Ovary (tissue), 9 donors: ENCODE results near the gene RABL6. TPM values are rescaled to one million over a fixed set of nuclear protein-coding genes. Genes with fewer than 3 reads are reported as not detected.
"Not testable (repeated sequence)": the region's sequence is repeated elsewhere in the genome, so short reads cannot be mapped to it uniquely, and the experiment has no call there.

Source experiments
- DNase-seq, 5 donors: peaks; one replicate each; pipeline ENCODE4 v3.0.0-alpha.2; 2019 to 2020
- H3K27ac ChIP-seq, 2 donors: fragments of 200-600 bp; one replicate each; pipeline versions ENCODE4 v1.5.1 to v1.8.0; 2019 to 2022
- H3K27me3 ChIP-seq: fragments of 200-600 bp; one replicate; pipeline ENCODE4 v1.8.0; 2022
- H3K36me3 ChIP-seq: fragments of 200-600 bp; sonication (generic); one replicate; pipeline ENCODE4 v1.5.1; 2019
- H3K4me1 ChIP-seq: one replicate; pipeline ENCODE4 v1.8.1; 2013; ENCODE audit warnings: mild to moderate bottlenecking, moderate library complexity; ENCODE audit not compliant: insufficient read depth
- H3K4me3 ChIP-seq: fragments of 200-600 bp; sonication (generic); one replicate; pipeline ENCODE4 v1.5.1; 2017
- H3K9me3 ChIP-seq, 2 donors: fragments of 200-600 bp in 1 of 2; sonication (generic) in 1 of 2; one replicate each; pipeline versions ENCODE4 v1.5.1 to v1.8.1; 2013 to 2019; ENCODE audit warnings: mild to moderate bottlenecking in 1 of 2, moderate library complexity in 1 of 2
- EP300 ChIP-seq: sonication (generic); formaldehyde crosslinking; IDR thresholded peaks from one replicate; pipeline ENCODE4 v1.6.1; 2017; ENCODE audit warnings: antibody characterized with exemption
- POLR2A ChIP-seq: fragments of 450-650 bp; IDR thresholded peaks from one replicate; pipeline ENCODE4 v1.6.1; 2017; ENCODE audit warnings: antibody characterized with exemption, mild to moderate bottlenecking, moderate library complexity
- WGBS, 3 donors: extraction: QIAGEN DNeasy Blood & Tissue Kit in 1 of 3; methylation state at CpG; one replicate each; pipeline versions ENCODE4 v1.1.5 to v1.1.7; 2013 to 2017; 5-methylcytosine and 5-hydroxymethylcytosine counted together
- intact Hi-C, 4 donors: fragments of 100-400 bp; cut with DNase I; formaldehyde crosslinking; loops; one replicate each; pipeline versions ENCODE4 v1.11.0 to v1.15.1; 2022 to 2023
- polyA plus RNA-seq, 2 donors: library from polyadenylated mRNA; stranded (reverse); fragments of 200-250 nt in 1 of 2; fragments of 350-450 nt in 1 of 2; fragmentation: Illumina TruSeq in 1 of 2; extraction: RNeasy Lipid Tissue Mini Kit (QIAGEN cat#74804) in 1 of 2; gene quantifications; one replicate each; pipeline ENCODE4 v1.2.3, GENCODE V29; 2013 to 2014
- total RNA-seq, 7 donors: library from RNA; depleted of rRNA in 2 of 7; stranded (reverse); fragments of >200 nt in 2 of 7; fragmentation: NEBNext Ultra II Directional in 3 of 7; extraction: Animal tissue kit (Norgen Biotek cat#: 25700) in 3 of 7; gene quantifications; one replicate each; pipeline versions ENCODE4 v1.1.0 to v1.2.4, GENCODE V29; 2016 to 2023
- TF ChIP-seq, protein P1 (sequence below), 3 donors: fragments of 450-650 bp in 2 of 3; fragments of 200-600 bp in 1 of 3; IDR thresholded peaks; one replicate each; pipeline versions ENCODE4 v1.5.1 to v1.8.0; 2016 to 2022; ENCODE audit warnings: antibody characterized with exemption in 3 of 3, mild to moderate bottlenecking in 1 of 3
- donor health status: DM: no; HTN: no; CAD: no; lungs with moderate emphysema.
- donor health status: DM: no; HTN: no; CAD: no.
- donor health status: Bipolar disorder and iron deficiency.
- donor health status: DM: yes; HTN: yes; CAD: no.
- donor health status: DM: no; HTN: no; CAD: no.
- donor health status: DM: yes; HTN: yes; CAD: no.

Gene RABL6
- total and polyA plus RNA-seq, 9 donors = 22.6 to 65.4 (median 49.4) TPM

DNA sequence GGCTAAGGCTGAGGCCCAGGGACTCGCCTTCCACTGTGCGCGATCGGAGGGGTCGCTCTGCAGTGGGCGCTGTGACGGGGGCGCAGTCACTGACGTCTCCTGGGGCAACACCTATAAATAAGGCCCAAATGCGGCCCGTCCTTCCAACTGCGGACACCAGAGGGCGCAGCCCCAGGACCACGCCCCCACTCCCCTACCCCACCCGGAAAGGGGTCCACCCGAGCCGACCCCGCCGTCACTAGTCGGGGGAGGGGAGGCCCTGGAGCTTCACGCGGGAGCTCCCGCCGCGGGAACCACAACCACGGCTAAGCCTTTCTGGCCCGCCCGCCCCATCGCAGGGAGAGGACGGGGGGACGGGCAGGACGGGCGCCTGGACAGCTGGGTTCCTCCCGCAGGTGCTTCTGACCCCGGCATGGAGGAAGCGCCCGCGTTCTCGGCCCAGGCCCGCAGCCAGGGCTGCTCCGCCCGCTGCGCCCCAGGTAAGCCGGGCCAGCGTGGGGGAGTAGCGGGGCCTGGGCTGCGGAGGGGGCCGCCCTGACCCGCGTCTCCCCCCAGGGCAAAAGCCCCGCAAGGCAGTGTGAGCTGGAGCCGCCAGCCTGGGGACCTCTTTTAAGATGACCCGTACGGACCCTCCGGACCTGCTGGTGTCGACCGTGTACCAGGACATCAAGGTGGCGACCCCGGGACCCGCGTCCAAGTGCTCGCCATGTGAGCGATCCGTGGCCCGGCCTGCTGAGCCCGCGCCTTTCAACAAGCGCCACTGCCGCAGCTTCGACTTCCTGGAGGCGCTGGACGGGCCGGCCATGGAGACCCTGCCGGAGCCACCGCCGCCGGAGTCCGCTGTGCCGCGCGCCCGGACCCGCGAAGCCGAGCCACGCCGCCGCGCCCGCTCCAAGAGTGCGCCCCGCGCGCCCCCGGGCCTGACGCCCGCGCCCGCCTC lies 36.3 kb downstream of the RABL6 start:
- not testable (repeated sequence) for H3K36me3 ChIP-seq, H3K27ac ChIP-seq, H3K9me3 ChIP-seq, H3K4me3 ChIP-seq
- DNase-seq = peak in 3 of 5 donors; percentile 56 to 75 (median 70)
- intact Hi-C loops = loop anchor here in 1 of 4 donors (10.0 kb wide), 2 partner anchors 49 to 101 kb away; partner anchors contain the start of genes C8G, CCDC183, FBXW5 and TMEM141
- H3K27me3 ChIP-seq = peaks cover 14% of the 10 kb centered on the region
- 2 to 6% (median 5%) methylated on average over 52 to 99 of the region's 99 CpGs for WGBS, 3 donors
- H3K4me1 ChIP-seq = peaks cover 15% of the 10 kb centered on the region
- TF ChIP-seq, protein P1, sequence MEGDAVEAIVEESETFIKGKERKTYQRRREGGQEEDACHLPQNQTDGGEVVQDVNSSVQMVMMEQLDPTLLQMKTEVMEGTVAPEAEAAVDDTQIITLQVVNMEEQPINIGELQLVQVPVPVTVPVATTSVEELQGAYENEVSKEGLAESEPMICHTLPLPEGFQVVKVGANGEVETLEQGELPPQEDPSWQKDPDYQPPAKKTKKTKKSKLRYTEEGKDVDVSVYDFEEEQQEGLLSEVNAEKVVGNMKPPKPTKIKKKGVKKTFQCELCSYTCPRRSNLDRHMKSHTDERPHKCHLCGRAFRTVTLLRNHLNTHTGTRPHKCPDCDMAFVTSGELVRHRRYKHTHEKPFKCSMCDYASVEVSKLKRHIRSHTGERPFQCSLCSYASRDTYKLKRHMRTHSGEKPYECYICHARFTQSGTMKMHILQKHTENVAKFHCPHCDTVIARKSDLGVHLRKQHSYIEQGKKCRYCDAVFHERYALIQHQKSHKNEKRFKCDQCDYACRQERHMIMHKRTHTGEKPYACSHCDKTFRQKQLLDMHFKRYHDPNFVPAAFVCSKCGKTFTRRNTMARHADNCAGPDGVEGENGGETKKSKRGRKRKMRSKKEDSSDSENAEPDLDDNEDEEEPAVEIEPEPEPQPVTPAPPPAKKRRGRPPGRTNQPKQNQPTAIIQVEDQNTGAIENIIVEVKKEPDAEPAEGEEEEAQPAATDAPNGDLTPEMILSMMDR (IDR thresholded peaks at IDR 0.05) = peak; percentile 47 to 54 (median 53)

- no peak overlapping the region for H3K27ac ChIP-seq
- intact Hi-C loops = loop anchor here in 1 of 4 donors (5.0 to 10.0 kb wide), 3 partner anchors 50 to 187 kb away; partner anchors contain the start of genes C8G, CCDC183, FBXW5 and FUT7
- H3K9me3 ChIP-seq = no peaks in the 10 kb centered on the region
- DNase-seq = no peak
- WGBS, 3 donors = 15 to 55% (median 22%) methylated on average over 45 to 88 of the region's 88 CpGs
- TF ChIP-seq POLR2A = no peak
- TF ChIP-seq, protein P1 (IDR thresholded peaks at IDR 0.05) = no peak
- no peak for TF ChIP-seq EP300
- H3K4me1 ChIP-seq = peaks cover 17% of the 10 kb centered on the region
- no peak overlapping the region for H3K4me3 ChIP-seq
- H3K36me3 ChIP-seq = no peaks in the 10 kb centered on the region
- H3K27me3 ChIP-seq = peaks cover 14% of the 10 kb centered on the region
Observed at GRCh38 chr9:136844761-136845464, 37.2 kb downstream of the RABL6 start.

GRCh38 chr9:136845465-136846260 lies 37.9 kb downstream of the RABL6 start:
- Histone ChIP-seq H3K36me3 (no peaks in the 10 kb centered on the region), H3K27me3 (peaks cover 14% of the 10 kb centered on the region), H3K4me3 (no peak overlapping the region), H3K9me3 (no peaks in the 10 kb centered on the region), H3K4me1 (peaks cover 19% of the 10 kb centered on the region), H3K27ac (no peak overlapping the region)
- WGBS, 3 donors = 28 to 44% (median 31%) methylated on average over 72 to 102 of the region's 102 CpGs
- no peak for DNase-seq
- intact Hi-C loops = loop anchor here in 1 of 4 donors (5.0 to 10.0 kb wide), 3 partner anchors 51 to 187 kb away; partner anchors contain the start of genes C8G, CCDC183, FBXW5 and FUT7
- TF ChIP-seq, protein P1 (IDR thresholded peaks at IDR 0.05) = no peak
- TF ChIP-seq EP300 (no peak), POLR2A (no peak)
